GM21515 (cell line): ENCODE measurements around the gene STOX1.
"Not testable (repeated sequence)": the region's sequence is repeated elsewhere in the genome, so short reads cannot be mapped to it uniquely, and the experiment has no call there.

Source experiments
- ATAC-seq: cut with Tn5 transposase; IDR thresholded peaks from one replicate; pipeline ENCODE4 v1.9.1; 2021; ENCODE audit not compliant: unreplicated experiment

The STOX1 gene

GRCh38 chr10:68826764-68827591 lies at the start of gene STOX1:
TSS of gene STOX1 (plus strand) at chr10:68827531. CDS start at chr10:68827624, 93 bp downstream.
- ATAC-seq: peak; percentile 66

GRCh38 chr10:68781613-68782574 lies 45.4 kb upstream of the STOX1 start:
- ATAC-seq: no peak

DNA sequence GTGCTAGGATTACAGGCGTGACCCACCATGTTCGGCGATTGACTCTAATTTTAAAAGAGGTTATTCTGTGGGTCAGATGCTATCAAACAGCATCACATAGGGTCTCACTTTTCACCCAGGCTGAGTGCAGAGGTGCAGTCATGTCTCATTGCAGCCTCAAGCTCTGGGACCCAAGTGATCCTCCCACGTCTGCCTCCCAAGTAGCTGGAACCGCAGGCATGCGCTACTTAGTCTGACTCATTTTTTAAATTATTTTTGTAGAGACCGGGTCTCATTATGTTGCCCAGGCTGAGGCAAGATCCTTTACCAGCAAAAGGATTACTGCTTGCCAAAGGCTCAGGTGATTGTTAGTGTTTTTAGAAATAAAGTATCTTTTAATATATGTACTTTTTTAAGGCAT lies 42.9 kb upstream of the STOX1 start:
- no peak for ATAC-seq

- no peak for ATAC-seq
Measured at GRCh38 chr10:68787813-68788212, 39.5 kb upstream of the STOX1 start.

- ATAC-seq: no peak
Measured at GRCh38 chr10:68790476-68790875, 36.9 kb upstream of the STOX1 start.

DNA sequence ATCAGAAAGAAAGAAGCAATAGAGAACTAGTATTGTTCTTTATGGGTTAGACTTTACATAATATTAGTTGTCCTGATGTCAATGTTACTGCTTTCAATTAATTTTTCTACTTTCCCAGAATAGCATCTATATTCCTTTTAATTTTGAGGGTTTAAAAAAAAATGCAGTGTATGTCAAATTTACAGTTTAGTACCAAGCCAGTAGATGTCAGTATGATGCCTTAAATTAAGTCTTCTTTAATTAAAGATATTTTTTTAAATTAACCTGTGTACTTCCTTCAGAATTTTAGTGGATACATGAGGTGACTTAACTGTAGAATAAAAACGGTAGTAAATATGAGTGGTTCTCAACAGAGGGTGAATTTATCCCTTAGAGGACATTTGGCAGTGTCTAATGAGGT lies 35.2 kb upstream of the STOX1 start:
- no peak for ATAC-seq

DNA sequence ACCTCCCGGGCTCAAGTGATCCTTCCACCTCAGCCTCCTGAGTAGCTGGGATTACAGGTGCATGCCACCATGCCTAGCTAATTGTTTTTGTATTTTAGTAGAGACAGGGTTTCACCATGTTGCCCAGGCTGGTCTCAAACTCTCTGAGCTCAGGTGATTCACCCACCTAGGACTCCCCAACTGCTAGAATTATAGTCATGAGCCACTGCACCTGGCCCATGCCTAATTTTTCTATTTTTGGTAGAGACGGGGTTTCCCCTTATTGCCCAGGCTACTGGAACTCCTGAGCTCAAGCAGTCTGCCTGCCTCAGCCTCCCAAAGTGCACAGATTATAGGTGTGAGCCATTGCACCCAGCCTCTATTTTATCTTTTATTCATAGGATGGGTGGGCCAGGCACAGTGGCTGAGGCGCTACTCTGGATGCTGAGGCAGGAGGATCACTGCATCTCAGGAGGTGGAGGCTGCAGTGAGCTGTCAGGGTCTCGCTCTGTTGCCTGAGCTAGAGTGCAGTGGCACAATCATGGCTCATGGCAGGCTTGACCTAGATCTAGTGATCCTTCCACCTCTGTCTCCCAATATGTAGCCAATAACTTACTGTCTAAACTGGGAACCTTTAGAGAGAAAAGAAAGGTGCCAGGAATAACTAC lies 31.3 kb upstream of the STOX1 start:
- no peak for ATAC-seq

- ATAC-seq: no peak
Measured at GRCh38 chr10:68796605-68797004, 30.7 kb upstream of the STOX1 start.

DNA sequence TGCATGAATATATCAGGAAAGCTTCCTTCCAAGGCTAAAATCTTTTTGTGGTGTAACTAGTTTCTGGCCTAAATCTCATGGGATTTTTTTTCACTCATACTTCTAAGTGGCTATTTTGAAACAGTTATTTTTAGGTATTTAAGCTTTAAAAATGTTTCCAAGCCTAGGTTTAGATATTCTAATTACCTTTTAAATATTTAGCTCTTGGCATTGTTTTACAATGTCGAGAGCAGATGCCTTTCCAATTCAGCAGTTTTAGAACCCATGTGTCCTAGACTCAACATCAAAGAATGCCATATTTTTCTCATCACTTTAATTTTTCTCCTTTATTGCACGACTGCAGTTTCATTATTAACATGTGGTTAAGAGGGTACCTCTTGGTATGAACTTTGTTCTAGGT lies 27.1 kb upstream of the STOX1 start:
- ATAC-seq: no peak

DNA sequence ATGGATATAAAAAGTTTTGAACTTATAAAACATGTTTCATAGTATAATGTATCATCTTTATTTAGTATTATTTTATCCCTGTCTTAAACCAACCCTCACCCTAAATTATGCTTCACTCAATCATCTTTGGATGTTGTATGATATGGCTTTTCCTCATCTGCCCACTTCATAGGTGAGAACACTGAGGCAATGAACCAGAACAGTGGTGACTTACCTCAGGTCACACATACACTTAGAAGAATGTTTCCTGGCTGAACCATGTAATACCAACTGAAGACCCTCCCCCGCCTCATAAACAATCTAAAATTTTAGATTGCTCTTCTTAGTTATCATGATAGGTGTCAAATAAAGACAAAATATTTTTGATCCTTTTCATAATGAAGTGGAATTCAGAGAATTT lies 22.6 kb upstream of the STOX1 start:
- no peak for ATAC-seq

DNA sequence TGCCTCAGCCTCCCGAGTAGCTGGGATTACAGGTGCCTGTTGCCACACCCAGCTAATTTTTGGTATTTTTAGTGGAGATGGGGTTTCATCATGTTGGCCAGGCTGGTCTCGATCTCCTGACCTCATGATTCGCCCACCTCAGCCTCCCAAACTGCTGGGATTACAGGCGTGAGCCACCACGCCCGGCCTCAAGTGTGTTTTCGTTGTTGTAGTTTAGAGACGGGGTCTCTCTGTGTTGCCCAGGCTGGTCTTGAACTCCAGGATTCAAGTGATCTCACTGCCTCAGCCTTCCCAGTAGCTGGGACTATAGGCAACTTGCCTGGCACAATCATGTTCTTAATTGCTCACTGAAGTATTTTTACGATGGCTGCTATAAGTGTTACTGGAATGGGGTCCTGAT lies 16.5 kb upstream of the STOX1 start:
- ATAC-seq: not testable (repeated sequence)

GRCh38 chr10:68811314-68812009 lies 15.9 kb upstream of the STOX1 start:
- no peak for ATAC-seq

- no peak for ATAC-seq
Measured at GRCh38 chr10:68812420-68812819, 14.9 kb upstream of the STOX1 start.

- ATAC-seq: no peak
Measured at GRCh38 chr10:68813559-68813958, 13.8 kb upstream of the STOX1 start.

GRCh38 chr10:68816796-68817412 lies 10.4 kb upstream of the STOX1 start:
- ATAC-seq: no peak

DNA sequence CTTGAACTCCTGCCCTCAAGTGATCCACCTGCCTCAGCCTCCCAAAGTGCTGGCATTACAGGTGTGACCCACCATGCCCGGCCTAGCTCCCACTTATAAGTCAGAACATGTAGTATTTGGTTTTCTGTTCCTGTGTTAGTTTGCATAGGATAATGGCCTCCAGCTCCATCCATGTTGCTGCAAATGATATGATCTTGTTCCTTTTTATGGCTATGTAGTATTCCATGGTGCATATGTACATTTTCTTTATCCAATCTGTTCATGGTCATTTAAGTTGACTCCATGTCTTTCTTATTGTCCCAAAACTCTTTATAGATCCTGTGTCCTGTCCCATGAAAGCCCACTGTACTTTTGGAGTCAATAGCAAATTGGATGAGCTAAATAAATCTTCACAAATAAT lies 7.0 kb upstream of the STOX1 start:
- not testable (repeated sequence) for ATAC-seq

- ATAC-seq: not testable (repeated sequence)
Measured at GRCh38 chr10:68822626-68823025, 4.7 kb upstream of the STOX1 start.

DNA sequence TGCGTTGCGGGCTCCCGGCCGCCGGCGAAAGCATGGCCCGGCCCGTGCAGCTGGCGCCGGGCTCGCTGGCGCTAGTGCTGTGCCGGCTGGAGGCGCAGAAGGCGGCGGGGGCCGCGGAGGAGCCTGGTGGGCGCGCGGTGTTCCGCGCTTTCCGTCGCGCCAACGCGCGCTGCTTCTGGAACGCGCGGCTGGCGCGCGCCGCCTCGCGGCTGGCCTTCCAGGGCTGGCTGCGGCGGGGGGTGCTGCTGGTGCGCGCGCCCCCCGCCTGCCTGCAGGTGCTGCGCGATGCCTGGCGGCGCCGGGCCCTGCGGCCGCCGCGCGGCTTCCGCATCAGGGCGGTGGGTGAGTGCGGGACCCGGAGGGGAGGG lies 245 bp downstream of the STOX1 start:
- peak; percentile 38 for ATAC-seq

GRCh38 chr10:68828083-68828601 lies 811 bp downstream of the STOX1 start:
- ATAC-seq: peak; percentile 40

GRCh38 chr10:68828833-68829232 lies 1.5 kb downstream of the STOX1 start:
- no peak for ATAC-seq
